GM12878 (cell line): ENCODE results near the gene EXD3. TPM values are rescaled to one million over a fixed set of nuclear protein-coding genes. Genes with fewer than 3 reads are reported as not detected.

Experiments
- ATAC-seq: fragments of 200-7000 bp; cut with Tn5 transposase; 3 replicates; pipeline ENCODE4 v1.9.1; 2020; ENCODE audit warnings: mild to moderate bottlenecking, moderate library complexity
- BruUV-seq: library from RNA; stranded (reverse); fragments of 400-500 nt; replicated peaks from 2 replicates; lab custom pipeline; 2021; lab: Mats Ljungman, UMichigan
- CTCF ChIA-PET: fragments of 300-600 bp; sonication (Branson Sonifier 250); formaldehyde crosslinking; extraction: SDS; loops from one replicate; lab custom pipeline; 2021; ENCODE audit warnings: inconsistent platforms; lab: Yijun Ruan, JAX
- POLR2A ChIA-PET: fragments of 350-600 bp; formaldehyde crosslinking; extraction: SDS; loops from one replicate; lab custom pipeline; 2021; ENCODE audit warnings: inconsistent platforms; lab: Charles Lee
- RAD21 ChIA-PET: fragments of 300-600 bp; sonication (Branson Sonifier 250); formaldehyde crosslinking; loops from one replicate; lab custom pipeline; 2023; ENCODE audit warnings: antibody characterized with exemption; ENCODE audit not compliant: unreplicated experiment; lab: Charles Lee
- SMC1A ChIA-PET: fragments of 300-600 bp; sonication (Branson Sonifier 250); formaldehyde crosslinking; loops from one replicate; lab custom pipeline; 2023; ENCODE audit not compliant: unreplicated experiment, uncharacterized antibody; lab: Charles Lee
- DNase-seq: peaks from one replicate; pipeline ENCODE4 v3.0.0-alpha.2; 2011; ENCODE audit warnings: low read depth, low spot score
- FAIRE-seq: peaks from 3 replicates; lab custom pipeline; 2011; peaks lifted over from hg19 to GRCh38; lab: Jason Lieb, UNC
- H2AFZ ChIP-seq: 2 replicates; pipeline ENCODE4 v1.6.0; 2011; ENCODE audit warnings: low read depth, low read length, control low read depth; ENCODE audit not compliant: control insufficient read depth
- H3K27ac ChIP-seq: 2 replicates; pipeline ENCODE4 v1.5.1; 2011; ENCODE audit warnings: control low read depth; ENCODE audit not compliant: control insufficient read depth, insufficient read depth
- H3K27me3 ChIP-seq, 2 experiments: replicated peaks in 1 of 2; 2 replicates each; pipeline versions ENCODE4 v1.6.0 to v1.6.1; 2011; ENCODE audit warnings: low read length in 1 of 2; ENCODE audit not compliant: control insufficient read depth in 2 of 2, insufficient read depth in 2 of 2
- H3K36me3 ChIP-seq, 2 experiments: 2 replicates each; pipeline ENCODE4 v1.5.1; 2011; ENCODE audit warnings: low read length in 1 of 2; ENCODE audit not compliant: control insufficient read depth in 2 of 2, insufficient read depth in 2 of 2
- H3K4me1 ChIP-seq: 2 replicates; pipeline ENCODE4 v1.6.1; 2011; ENCODE audit warnings: mild to moderate bottlenecking, low read length, moderate library complexity, mixed read lengths; ENCODE audit not compliant: control insufficient read depth, insufficient read depth
- H3K4me2 ChIP-seq: 2 replicates; pipeline ENCODE4 v1.6.0; 2011; ENCODE audit warnings: control low read depth; ENCODE audit not compliant: control insufficient read depth, insufficient read depth
- H3K4me3 ChIP-seq: fragments of 200-600 bp; sonication (generic); 2 replicates; pipeline ENCODE4 v1.5.1; 2016
- H3K79me2 ChIP-seq: 2 replicates; pipeline ENCODE4 v1.6.0; 2011; ENCODE audit warnings: low read length; ENCODE audit not compliant: control insufficient read depth, insufficient read depth
- H3K9ac ChIP-seq: 2 replicates; pipeline ENCODE4 v1.8.0; 2011; ENCODE audit warnings: low read length, control low read depth, mixed read lengths; ENCODE audit not compliant: control insufficient read depth, insufficient read depth
- H3K9me3 ChIP-seq: replicated peaks from 3 replicates; pipeline ENCODE4 v1.5.1; 2011; ENCODE audit warnings: mild to moderate bottlenecking, low read length; ENCODE audit not compliant: control insufficient read depth, insufficient read depth
- H4K20me1 ChIP-seq: 2 replicates; pipeline ENCODE4 v1.6.0; 2011; ENCODE audit not compliant: control insufficient read depth, insufficient read depth
- E4F1 ChIP-seq: fragments of 450-650 bp; IDR thresholded peaks from 2 replicates; pipeline ENCODE4 v1.6.1; 2018; ENCODE audit warnings: borderline replicate concordance, mild to moderate bottlenecking; ENCODE audit not compliant: partially characterized antibody
- FOXM1 ChIP-seq: IDR thresholded peaks from 2 replicates; pipeline ENCODE4 v1.6.1; 2012; ENCODE audit warnings: low read depth, mild to moderate bottlenecking, inconsistent platforms, low read length, moderate library complexity
- HDGF ChIP-seq: fragments of 450-650 bp; IDR thresholded peaks from 2 replicates; pipeline ENCODE4 v1.6.1; 2016; ENCODE audit warnings: antibody characterized with exemption
- PML ChIP-seq: IDR thresholded peaks from 2 replicates; pipeline ENCODE4 v1.6.1; 2012; ENCODE audit warnings: low read length, inconsistent platforms
- WGBS: methylation state at CpG from one replicate; pipeline ENCODE4 v1.1.6; 2016; ENCODE audit warnings: low lambda C conversion rate; ENCODE audit not compliant: insufficient replicate concordance, insufficient coverage; ENCODE audit errors: missing lambda C conversion rate; 5-methylcytosine and 5-hydroxymethylcytosine counted together
- in situ Hi-C: fragments of 300-500 bp; cut with MboI; formaldehyde crosslinking; loops from 9 replicates; pipeline ENCODE4 v1.14.3; 2018; ENCODE audit warnings: mixed read lengths
- intact Hi-C: fragments of 100-400 bp; cut with micrococcal nuclease; formaldehyde crosslinking; loops from one replicate; pipeline ENCODE4 v1.14.2; 2022; ENCODE audit not compliant: unreplicated experiment
- polyA plus RNA-seq, 11 experiments: library from polyadenylated mRNA; depleted of rRNA in 4 of 11; unstranded in 6 of 11; stranded (reverse) in 5 of 11; fragments of >200 nt; fragmentation: Nextera tagmentation in 4 of 11; fragmentation: Illumina TruSeq in 1 of 11; extraction: Ambion mirVana in 4 of 11; extraction: Trizol in 1 of 11; gene quantifications; 1 replicate in 1 of 11; 2 replicates in 10 of 11; pipeline versions ENCODE4 v1.2.1 to v1.2.3, GENCODE V29; 2011 to 2016; ENCODE audit warnings: inconsistent platforms in 2 of 11, missing spikeins in 2 of 11, low read depth in 1 of 11
- total RNA-seq, 4 experiments: library from RNA; depleted of rRNA in 3 of 4; stranded (reverse); fragments of >200 nt in 3 of 4; fragmentation: Illumina TruSeq in 1 of 4; extraction: Trizol in 1 of 4; gene quantifications; 2 replicates each; pipeline versions ENCODE4 v1.2.1 to v1.2.3, GENCODE V29; 2013 to 2021

EXD3 gene
- total and polyA plus RNA-seq, 10 of the 15 experiments (the other 5 are each of a cell fraction or from before 2014, with no cell fraction given), result 0.21 to 7.1 (median 3.6) TPM

GRCh38 chr9:137396634-137397367 is 26.2 kb downstream of the EXD3 start:
- ChIA-PET POLR2A (no interaction called here), SMC1A (no interaction called here), CTCF (no interaction called here), RAD21 (no interaction called here)
- FAIRE-seq, result no peak
- Histone ChIP-seq H3K4me3 (no peak overlapping the region), H2AFZ (no peak overlapping the region), H3K4me2 (no peak overlapping the region), H4K20me1 (no peaks in the 10 kb centered on the region), H3K79me2 (no peaks in the 10 kb centered on the region), H3K4me1 (no peaks in the 10 kb centered on the region; the same call in 1 of the 2 replicates), H3K9ac (no peak overlapping the region), H3K9me3 (peaks cover 16% of the 10 kb centered on the region), H3K36me3 (no peaks in the 10 kb centered on the region; a peak in 1 of 4 replicates), H3K27me3 (no peaks in the 10 kb centered on the region), H3K27ac (no peak overlapping the region)
- intact Hi-C loops (no loop called here), in situ Hi-C loops (no loop called here)
- BruUV-seq, result no TSS peak
- TF ChIP-seq FOXM1 (no peak), HDGF (no peak), PML (no peak), E4F1 (no peak)
- 89% methylated on average over 26 of the region's 26 CpGs for WGBS
- no peak for DNase-seq
- ATAC-seq, result no peak
